Endodermal cell (in vitro differentiated cells): ENCODE data around the gene S100A5. TPM values are rescaled to one million over a fixed set of nuclear protein-coding genes. Genes with fewer than 3 reads are reported as not detected.

Experiments
- DNase-seq: peaks from one replicate; pipeline ENCODE4 v3.0.0-alpha.2; 2017
- H3K27ac ChIP-seq: 2 replicates; pipeline ENCODE4 v1.5.1; 2013; ENCODE audit warnings: mild to moderate bottlenecking, low read depth, low read length, moderate library complexity
- H3K27me3 ChIP-seq: 2 replicates; pipeline ENCODE4 v1.6.1; 2013; ENCODE audit warnings: mild to moderate bottlenecking, low read length, moderate library complexity; ENCODE audit not compliant: insufficient read depth, control insufficient read depth, poor library complexity, severe bottlenecking
- H3K36me3 ChIP-seq: 2 replicates; pipeline ENCODE4 v1.7.0; 2013; ENCODE audit warnings: mild to moderate bottlenecking, low read length, moderate library complexity; ENCODE audit not compliant: control insufficient read depth, insufficient read depth
- H3K4me1 ChIP-seq: one replicate; pipeline ENCODE4 v1.7.0; 2013; ENCODE audit warnings: low read length; ENCODE audit not compliant: control insufficient read depth, insufficient read depth
- H3K4me3 ChIP-seq: 2 replicates; pipeline ENCODE4 v1.5.1; 2013; ENCODE audit warnings: mild to moderate bottlenecking, low read length, moderate library complexity
- H3K9ac ChIP-seq: 2 replicates; pipeline ENCODE4 v1.6.1; 2013; ENCODE audit warnings: mild to moderate bottlenecking, low read length, moderate library complexity; ENCODE audit not compliant: poor library complexity, severe bottlenecking; ENCODE audit errors: extremely low read depth
- H3K9me3 ChIP-seq: 2 replicates; pipeline ENCODE4 v1.6.1; 2013; ENCODE audit warnings: mild to moderate bottlenecking, low read length, moderate library complexity; ENCODE audit not compliant: control insufficient read depth
- H3K27ac Mint-ChIP-seq: 2 replicates; pipeline ENCODE4 v1.8.0; 2020; ENCODE audit warnings: mixed read lengths
- H3K27me3 Mint-ChIP-seq: 2 replicates; pipeline ENCODE4 v1.8.0; 2021; ENCODE audit warnings: mild to moderate bottlenecking, mixed read lengths; ENCODE audit not compliant: insufficient read depth
- H3K36me3 Mint-ChIP-seq: 2 replicates; pipeline ENCODE4 v1.8.0; 2020; ENCODE audit warnings: low read depth, mixed read lengths
- H3K4me1 Mint-ChIP-seq: 2 replicates; pipeline ENCODE4 v1.8.0; 2020; ENCODE audit warnings: mixed read lengths
- H3K4me3 Mint-ChIP-seq: 2 replicates; pipeline ENCODE4 v1.8.0; 2020; ENCODE audit warnings: mild to moderate bottlenecking, moderate library complexity, mixed read lengths
- H3K9me3 Mint-ChIP-seq: 2 replicates; pipeline ENCODE4 v1.8.0; 2020; ENCODE audit warnings: mild to moderate bottlenecking, mixed read lengths
- CTCF ChIP-seq: fragments of 200-600 bp; sonication (generic); conservative IDR thresholded peaks from 2 replicates; pipeline ENCODE4 v1.5.0; 2021; ENCODE audit warnings: antibody characterized with exemption, mild to moderate bottlenecking
- WGBS, 2 experiments: methylation state at CpG; one replicate each; pipeline versions ENCODE4 v1.1.5 to v1.1.7; 2013; ENCODE audit warnings: missing lambda C conversion rate in 2 of 2, mixed read lengths in 1 of 2; ENCODE audit not compliant: insufficient coverage in 1 of 2, insufficient read length in 1 of 2; 5-methylcytosine and 5-hydroxymethylcytosine counted together
- total RNA-seq, 2 donors: library from RNA; stranded (reverse); fragmentation: NEBNext Ultra II Directional in 1 of 2; extraction: Animal tissue kit (Norgen Biotek cat#: 25700) in 1 of 2; gene quantifications; 2 replicates in 1 of 2; 3 replicates in 1 of 2; pipeline ENCODE4 v1.2.1, GENCODE V29; 2021

The S100A5 gene
- total RNA-seq, 2 donors from 2014 or later, result not detected

DNA sequence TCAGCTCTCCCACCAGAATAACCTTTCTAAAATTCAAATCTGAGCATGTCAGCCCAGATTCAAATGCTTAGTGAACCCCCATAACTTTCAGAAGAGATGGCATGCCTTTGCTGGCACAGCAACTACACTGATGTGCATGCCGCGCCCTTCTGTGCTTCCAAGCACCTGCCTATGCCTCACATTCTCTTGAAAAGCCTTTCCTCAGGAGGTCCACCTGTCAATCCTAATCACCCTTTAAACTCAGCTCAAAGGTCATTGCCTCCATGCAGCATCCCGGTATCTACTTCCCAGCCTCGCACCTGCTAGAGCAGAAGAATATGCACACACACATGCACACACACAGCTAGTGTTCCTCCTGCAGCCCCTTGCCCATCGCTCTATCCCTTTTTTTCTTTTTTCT is 30.1 kb upstream of the S100A5 start:
- H3K36me3 Mint-ChIP-seq, result peaks cover 3% of the 10 kb centered on the region

DNA sequence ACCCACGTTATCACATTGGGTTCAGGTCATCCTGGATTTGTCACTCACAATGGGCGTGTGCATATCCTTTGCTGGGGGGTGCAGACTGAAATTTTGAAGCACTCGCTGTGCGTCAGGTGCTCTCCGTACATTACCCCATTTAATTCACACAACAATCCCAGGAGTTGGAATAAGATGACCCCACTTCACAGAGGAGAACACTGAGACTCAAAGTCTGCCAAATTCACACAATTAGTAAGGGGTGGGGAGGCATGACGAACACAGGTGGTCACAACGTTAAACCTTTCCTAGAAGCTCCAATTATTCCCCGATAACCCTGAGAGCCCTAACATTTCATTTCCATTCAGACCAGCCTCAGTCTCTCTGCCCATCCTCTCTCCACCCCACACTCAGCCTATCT is 28.7 kb upstream of the S100A5 start:
- H3K27ac Mint-ChIP-seq, result no peak overlapping the region
- H3K9me3 Mint-ChIP-seq, result peaks cover 17% of the 10 kb centered on the region
- no peaks in the 10 kb centered on the region for H3K27me3 ChIP-seq
- no peak for DNase-seq
- H3K4me3 ChIP-seq, result no peak overlapping the region
- no peaks in the 10 kb centered on the region for H3K36me3 Mint-ChIP-seq
- WGBS, 2 experiments, result 95% methylated on average over 4 to 8 of the region's 8 CpGs
- H3K4me3 Mint-ChIP-seq, result no peak overlapping the region
- no peaks in the 10 kb centered on the region for H3K36me3 ChIP-seq
- no peak for TF ChIP-seq CTCF
- H3K9me3 ChIP-seq, result peaks cover 8% of the 10 kb centered on the region
- H3K4me1 ChIP-seq, result peaks cover 11% of the 10 kb centered on the region
- peaks cover 7% of the 10 kb centered on the region for H3K27me3 Mint-ChIP-seq
- H3K9ac ChIP-seq, result no peak overlapping the region
- no peak overlapping the region for H3K27ac ChIP-seq
- peaks cover 29% of the 10 kb centered on the region for H3K4me1 Mint-ChIP-seq

More for the DNA sequence above, 30.1 kb upstream of the S100A5 start:
- H3K9me3 ChIP-seq, result peaks cover 8% of the 10 kb centered on the region
- peaks cover 11% of the 10 kb centered on the region for H3K4me1 ChIP-seq
- no peak overlapping the region for H3K27ac ChIP-seq
- no peak overlapping the region for H3K9ac ChIP-seq
- peaks cover 28% of the 10 kb centered on the region for H3K9me3 Mint-ChIP-seq
- no peaks in the 10 kb centered on the region for H3K27me3 ChIP-seq
- WGBS, 2 experiments, result 87 to 95% methylated on average over 3 to 5 of the region's 5 CpGs
- H3K27ac Mint-ChIP-seq, result no peak overlapping the region
- no peak overlapping the region for H3K4me3 Mint-ChIP-seq
- no peak for TF ChIP-seq CTCF
- H3K4me3 ChIP-seq, result no peak overlapping the region
- H3K4me1 Mint-ChIP-seq, result peaks cover 25% of the 10 kb centered on the region
- no peaks in the 10 kb centered on the region for H3K36me3 ChIP-seq
- H3K27me3 Mint-ChIP-seq, result peaks cover 7% of the 10 kb centered on the region
- DNase-seq, result no peak

GRCh38 chr1:153568367-153569099 is 27.8 kb upstream of the S100A5 start:
- WGBS, 2 experiments, result 35 to 37% methylated on average over 12 to 25 of the region's 25 CpGs

More at GRCh38 chr1:153568367-153569099, 27.8 kb upstream of the S100A5 start:
- Histone ChIP-seq H3K4me1 (peaks cover 11% of the 10 kb centered on the region), H3K27me3 (no peaks in the 10 kb centered on the region), H3K36me3 (no peaks in the 10 kb centered on the region), H3K27ac (peak overlapping the region; percentile 40), H3K9ac (no peak overlapping the region), H3K4me3 (no peak overlapping the region), H3K9me3 (no peaks in the 10 kb centered on the region)
- peak overlapping the region; percentile 78 for H3K27ac Mint-ChIP-seq
- TF ChIP-seq CTCF, result peak; percentile 99
- H3K4me1 Mint-ChIP-seq, result peaks cover 29% of the 10 kb centered on the region
- peaks cover 7% of the 10 kb centered on the region for H3K9me3 Mint-ChIP-seq
- peak; percentile 97 for DNase-seq
- H3K36me3 Mint-ChIP-seq, result no peaks in the 10 kb centered on the region
- peaks cover 7% of the 10 kb centered on the region for H3K27me3 Mint-ChIP-seq
- peak overlapping the region; percentile 42 for H3K4me3 Mint-ChIP-seq
